Measurements from ENCODE around the gene ITIH2. TPM values are rescaled to one million over a fixed set of nuclear protein-coding genes. Genes with fewer than 3 reads are reported as not detected.
"Not testable (repeated sequence)": the region's sequence is repeated elsewhere in the genome, so short reads cannot be mapped to it uniquely, and the experiment has no call there.

ITIH2 gene
- total RNA-seq, 1 donor from 2014 or later: not detected

- no peak for DNase-seq (ENCODE audit: extremely low read depth, low read depth, low spot score)
These were observed 31.7 kb downstream of the ITIH2 start for GRCh38 chr10:7734821-7735220.

GRCh38 chr10:7738536-7739407 lies 35.7 kb downstream of the ITIH2 start:
- DNase-seq (ENCODE audit: extremely low read depth, low read depth, low spot score): no peak

GRCh38 chr10:7744307-7744706 lies 41.2 kb downstream of the ITIH2 start:
- no peak for DNase-seq (ENCODE audit: extremely low read depth, low read depth, low spot score)

- not testable (repeated sequence) for DNase-seq (ENCODE audit: extremely low read depth, low read depth, low spot score)
These were observed 45.5 kb downstream of the ITIH2 start for GRCh38 chr10:7748637-7749036.

- no peak for DNase-seq (ENCODE audit: extremely low read depth, low read depth, low spot score)
These were observed 47.1 kb downstream of the ITIH2 start for GRCh38 chr10:7750222-7750621.

GRCh38 chr10:7752251-7752650 lies 49.1 kb downstream of the ITIH2 start:
- DNase-seq (ENCODE audit: extremely low read depth, low read depth, low spot score): no peak

- DNase-seq (ENCODE audit: extremely low read depth, low read depth, low spot score): no peak
These were observed 52.0 kb downstream of the ITIH2 start for GRCh38 chr10:7755103-7755502.

GRCh38 chr10:7756360-7756992 lies 53.4 kb downstream of the ITIH2 start:
- no peak for DNase-seq (ENCODE audit: extremely low read depth, low read depth, low spot score)

GRCh38 chr10:7763929-7764328 lies 60.8 kb downstream of the ITIH2 start:
- DNase-seq (ENCODE audit: extremely low read depth, low read depth, low spot score): no peak

- DNase-seq (ENCODE audit: extremely low read depth, low read depth, low spot score): no peak
These were observed 63.1 kb downstream of the ITIH2 start for GRCh38 chr10:7766241-7766640.

GRCh38 chr10:7767209-7767608 lies 64.1 kb downstream of the ITIH2 start:
- no peak for DNase-seq (ENCODE audit: extremely low read depth, low read depth, low spot score)

GRCh38 chr10:7768417-7768816 lies 65.3 kb downstream of the ITIH2 start:
- no peak for DNase-seq (ENCODE audit: extremely low read depth, low read depth, low spot score)

- no peak for DNase-seq (ENCODE audit: extremely low read depth, low read depth, low spot score)
These were observed 71.0 kb downstream of the ITIH2 start for GRCh38 chr10:7773845-7774801.

GRCh38 chr10:7776777-7777176 lies 73.7 kb downstream of the ITIH2 start:
- DNase-seq (ENCODE audit: extremely low read depth, low read depth, low spot score): no peak

GRCh38 chr10:7782194-7782593 lies 79.1 kb downstream of the ITIH2 start:
- not testable (repeated sequence) for DNase-seq (ENCODE audit: extremely low read depth, low read depth, low spot score)

- no peak for DNase-seq (ENCODE audit: extremely low read depth, low read depth, low spot score)
These were observed 83.3 kb downstream of the ITIH2 start for GRCh38 chr10:7786430-7786829.

- DNase-seq (ENCODE audit: extremely low read depth, low read depth, low spot score): no peak
These were observed 84.2 kb downstream of the ITIH2 start for GRCh38 chr10:7787150-7787856.

GRCh38 chr10:7787857-7788638 lies 84.9 kb downstream of the ITIH2 start, which contains the start of the genes ATP5F1C and KIN:
ATP5F1C (plus strand) TSS chr10:7788177; CDS start chr10:7788208, 31 bp downstream.
KIN (minus strand) TSS chr10:7787993; CDS start chr10:7787933, 60 bp downstream.
- DNase-seq (ENCODE audit: extremely low read depth, low read depth, low spot score): peak; percentile 75

- DNase-seq (ENCODE audit: extremely low read depth, low read depth, low spot score): no peak
These were observed 85.6 kb downstream of the ITIH2 start for GRCh38 chr10:7788639-7789286.
